ENCODE results near the gene OSBPL9.
"Not testable (repeated sequence)": the region's sequence is repeated elsewhere in the genome, so short reads cannot be mapped to it uniquely, and the experiment has no call there.

Gene OSBPL9

DNA sequence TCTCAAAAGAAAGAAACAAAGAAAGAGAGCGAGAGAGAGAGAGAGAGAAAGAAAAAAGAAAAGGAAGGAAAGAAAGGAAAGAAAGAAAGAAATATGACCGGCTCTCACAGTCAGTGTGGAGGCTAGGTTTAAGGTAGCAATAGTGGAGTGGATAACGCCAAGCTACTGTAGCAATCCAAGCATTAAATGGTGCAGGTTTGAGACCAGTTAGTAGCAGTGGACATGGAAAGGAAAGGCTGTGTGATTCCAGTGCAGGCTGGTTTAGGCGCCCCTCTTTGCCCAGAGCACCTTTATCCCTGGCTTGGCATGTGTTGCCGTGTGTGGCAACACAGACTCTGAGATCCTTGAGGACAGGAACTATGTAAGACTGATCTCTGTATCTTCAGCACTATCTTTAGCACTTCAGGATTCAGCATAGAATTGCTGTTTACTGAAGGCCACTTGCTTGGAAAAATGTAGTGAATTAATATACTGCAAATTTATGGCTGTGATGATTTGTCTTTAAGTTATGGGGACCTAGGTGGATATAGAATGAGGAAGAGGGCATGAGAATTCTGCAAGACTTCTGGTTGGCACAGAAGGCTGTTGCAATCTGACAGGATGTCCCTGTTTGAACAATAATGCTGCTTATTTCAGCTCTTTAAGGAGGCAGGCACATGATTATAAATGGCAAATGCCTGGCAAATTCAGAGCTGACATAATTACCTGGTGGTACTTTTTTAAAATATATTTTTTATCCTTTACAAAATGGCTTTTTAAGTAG, 10.8 kb upstream of the OSBPL9 start:
- DNase-seq (ENCODE audit: insufficient read length, low spot score) (no peak), FAIRE-seq (no peak)
- no peak for TF ChIP-seq POU2F2 (IDR thresholded peaks at IDR 0.05; ENCODE audit: low read depth, low read length)
- TF ChIP-seq PAX5 (IDR thresholded peaks at IDR 0.05; ENCODE audit: insufficient read depth, low read length, severe bottlenecking): no peak
- no peak for TF ChIP-seq POLR2A (IDR thresholded peaks at IDR 0.05; ENCODE audit: low read depth, low read length)
- no peak for TF ChIP-seq POLR2AphosphoS5 (IDR thresholded peaks at IDR 0.05; ENCODE audit: low read depth, low read length)
- TF ChIP-seq TAF1 (IDR thresholded peaks at IDR 0.05; ENCODE audit: low read depth, low read length): no peak
- TF ChIP-seq SPI1 (IDR thresholded peaks at IDR 0.05; ENCODE audit: low read depth, low read length): no peak

DNA sequence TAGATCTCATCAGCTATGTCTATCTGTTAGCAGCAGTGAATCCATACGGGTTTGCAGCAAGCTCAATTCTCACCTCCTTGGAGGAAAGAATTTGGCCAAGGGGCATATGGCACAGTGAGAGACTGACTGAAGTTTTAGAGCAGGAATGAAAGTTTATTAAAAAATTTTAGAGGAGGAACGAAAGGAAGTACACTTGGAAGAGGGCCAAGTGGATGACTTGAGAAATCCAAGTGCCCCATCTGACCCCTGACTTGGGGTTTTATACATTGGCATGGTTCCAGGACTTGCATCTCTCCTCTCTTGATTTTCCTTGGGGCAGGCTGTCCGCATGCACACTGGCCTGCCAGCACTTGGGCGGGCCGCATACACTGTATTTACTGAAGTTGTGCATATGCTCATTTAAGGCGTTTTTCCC, 9.2 kb upstream of the OSBPL9 start:
- no peak for TF ChIP-seq POLR2A (IDR thresholded peaks at IDR 0.05; ENCODE audit: low read depth, low read length)
- no peak for TF ChIP-seq TAF1 (IDR thresholded peaks at IDR 0.05; ENCODE audit: low read depth, low read length)
- TF ChIP-seq POU2F2 (IDR thresholded peaks at IDR 0.05; ENCODE audit: low read depth, low read length): no peak
- TF ChIP-seq PAX5 (IDR thresholded peaks at IDR 0.05; ENCODE audit: insufficient read depth, low read length, severe bottlenecking): no peak
- TF ChIP-seq POLR2AphosphoS5 (IDR thresholded peaks at IDR 0.05; ENCODE audit: low read depth, low read length): no peak
- TF ChIP-seq SPI1 (IDR thresholded peaks at IDR 0.05; ENCODE audit: low read depth, low read length): no peak
- DNase-seq (ENCODE audit: insufficient read length, low spot score): no peak
- no peak for FAIRE-seq

DNA sequence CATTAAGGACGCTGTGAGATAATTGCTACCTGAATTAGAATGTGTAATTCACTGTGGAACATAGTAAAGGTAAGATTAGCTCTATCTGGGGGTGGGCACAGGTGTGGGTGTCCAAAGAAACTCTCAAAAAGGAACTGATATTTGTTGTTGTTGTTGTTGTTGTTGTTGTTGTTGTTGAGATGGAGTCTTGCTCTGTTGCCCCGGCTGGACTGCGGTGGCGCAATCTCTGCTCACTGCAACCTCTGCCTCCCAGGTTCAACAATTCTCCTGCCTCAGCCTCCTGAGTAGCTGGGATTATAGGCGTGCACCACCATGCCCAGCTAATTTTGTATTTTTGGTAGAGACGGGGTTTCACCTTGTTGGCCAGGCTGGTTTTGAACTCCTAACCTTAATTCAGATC, 6.8 kb upstream of the OSBPL9 start:
- FAIRE-seq; DNase-seq (ENCODE audit: insufficient read length, low spot score): not testable (repeated sequence)

DNA sequence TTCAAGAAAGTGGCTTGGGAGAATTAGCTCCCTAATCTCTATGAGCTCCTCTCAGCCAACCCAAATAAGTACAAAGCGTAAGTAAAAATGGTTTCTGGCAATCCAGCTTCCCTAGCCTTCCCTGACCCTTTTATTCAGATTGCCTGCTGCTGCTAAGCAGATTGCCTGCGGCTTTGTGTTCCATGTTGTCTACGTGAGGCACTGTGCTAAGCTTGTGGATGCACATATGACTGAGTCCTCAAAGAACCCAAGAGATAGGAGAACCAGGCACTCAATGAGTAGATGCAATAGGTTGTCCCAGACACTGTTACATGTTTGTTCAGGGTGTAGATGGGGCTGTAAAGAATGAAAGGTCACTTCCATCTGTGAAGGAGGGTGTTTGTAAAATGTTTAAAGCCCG, 6.3 kb upstream of the OSBPL9 start:
- TF ChIP-seq SPI1 (IDR thresholded peaks at IDR 0.05; ENCODE audit: low read depth, low read length) (no peak), TAF1 (IDR thresholded peaks at IDR 0.05; ENCODE audit: low read depth, low read length) (no peak), POLR2AphosphoS5 (IDR thresholded peaks at IDR 0.05; ENCODE audit: low read depth, low read length) (no peak), PAX5 (IDR thresholded peaks at IDR 0.05; ENCODE audit: insufficient read depth, low read length, severe bottlenecking) (no peak), POLR2A (IDR thresholded peaks at IDR 0.05; ENCODE audit: low read depth, low read length) (no peak), POU2F2 (IDR thresholded peaks at IDR 0.05; ENCODE audit: low read depth, low read length) (no peak)
- FAIRE-seq (peak; percentile 9), DNase-seq (ENCODE audit: insufficient read length, low spot score) (no peak)

DNA sequence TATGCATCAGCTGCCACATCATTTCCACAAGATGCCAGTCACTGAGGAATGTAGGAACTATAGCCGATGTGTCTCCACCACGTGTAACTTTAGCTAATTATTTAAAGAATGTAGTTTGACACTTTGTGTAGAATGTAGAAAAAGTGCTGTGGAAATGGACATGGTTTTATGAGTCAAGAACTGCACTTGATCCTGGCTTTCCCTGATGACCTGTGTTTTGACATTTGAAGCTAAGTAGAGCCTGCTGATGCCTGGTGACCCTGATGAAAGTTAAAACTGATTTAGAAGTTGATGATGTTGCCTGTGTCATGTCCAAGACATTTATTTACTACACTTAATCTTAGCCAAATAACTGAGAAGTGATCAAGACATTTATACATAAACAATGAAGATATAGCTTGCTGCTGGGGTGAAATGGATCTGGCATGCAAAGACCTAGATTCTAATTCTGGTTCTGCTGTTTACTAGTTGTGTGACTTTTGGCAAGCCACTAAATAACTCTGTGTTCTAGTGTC, 4.4 kb upstream of the OSBPL9 start:
- DNase-seq (ENCODE audit: insufficient read length, low spot score): no peak
- no peak for TF ChIP-seq POLR2AphosphoS5 (IDR thresholded peaks at IDR 0.05; ENCODE audit: low read depth, low read length)
- TF ChIP-seq SPI1 (IDR thresholded peaks at IDR 0.05; ENCODE audit: low read depth, low read length): no peak
- TF ChIP-seq TAF1 (IDR thresholded peaks at IDR 0.05; ENCODE audit: low read depth, low read length): no peak
- TF ChIP-seq POU2F2 (IDR thresholded peaks at IDR 0.05; ENCODE audit: low read depth, low read length): no peak
- TF ChIP-seq PAX5 (IDR thresholded peaks at IDR 0.05; ENCODE audit: insufficient read depth, low read length, severe bottlenecking): no peak
- TF ChIP-seq POLR2A (IDR thresholded peaks at IDR 0.05; ENCODE audit: low read depth, low read length): no peak
- FAIRE-seq: no peak

DNA sequence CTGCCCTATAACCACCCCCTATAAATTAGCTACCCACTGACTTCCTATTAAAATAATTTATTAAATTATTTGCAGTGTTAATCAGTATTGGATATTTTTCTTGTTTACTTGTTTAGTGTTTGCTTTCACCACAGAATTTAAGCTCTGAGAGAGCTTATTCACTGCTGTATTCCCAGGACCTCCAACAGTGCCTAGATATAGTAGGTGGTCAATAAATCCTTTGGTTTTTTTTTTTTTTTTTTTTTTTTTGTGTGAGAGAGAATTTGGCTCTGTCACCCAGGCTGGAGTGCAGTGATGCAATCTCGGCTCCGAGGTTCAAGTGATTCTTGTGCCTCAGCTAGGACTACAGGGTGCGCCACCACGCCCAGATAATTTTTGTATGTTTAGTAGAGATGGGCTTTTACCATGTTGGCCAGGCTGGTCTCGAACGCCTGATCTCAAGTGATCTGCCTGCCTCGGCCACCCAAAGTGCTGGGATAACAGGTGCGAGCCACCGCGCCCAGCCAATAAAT, 1.1 kb upstream of the OSBPL9 start:
- FAIRE-seq (no peak), DNase-seq (ENCODE audit: insufficient read length, low spot score) (no peak)

DNA sequence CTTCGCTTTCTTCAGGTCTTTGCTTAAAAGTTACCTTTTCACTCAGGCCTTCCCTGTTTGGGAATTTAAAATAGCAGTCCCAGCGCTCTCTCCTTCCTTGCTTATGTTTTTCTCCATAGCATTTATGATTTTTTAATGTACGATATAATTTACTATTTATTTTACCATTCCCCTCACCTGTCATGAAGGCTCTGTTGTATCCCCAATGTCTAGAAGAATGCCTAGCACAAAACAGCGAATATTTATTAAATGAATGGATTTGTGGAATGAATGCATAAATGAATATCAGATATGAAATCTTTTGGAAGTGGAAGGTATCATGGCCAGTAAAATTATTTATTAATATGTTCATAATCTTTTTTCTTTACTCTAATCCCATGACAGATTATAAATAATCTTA, 402 bp upstream of the OSBPL9 start:
- DNase-seq (ENCODE audit: insufficient read length, low spot score): no peak
- TF ChIP-seq POLR2A (IDR thresholded peaks at IDR 0.05; ENCODE audit: low read depth, low read length): no peak
- TF ChIP-seq PAX5 (IDR thresholded peaks at IDR 0.05; ENCODE audit: insufficient read depth, low read length, severe bottlenecking): no peak
- no peak for TF ChIP-seq SPI1 (IDR thresholded peaks at IDR 0.05; ENCODE audit: low read depth, low read length)
- TF ChIP-seq TAF1 (IDR thresholded peaks at IDR 0.05; ENCODE audit: low read depth, low read length): no peak
- TF ChIP-seq POLR2AphosphoS5 (IDR thresholded peaks at IDR 0.05; ENCODE audit: low read depth, low read length): no peak
- no peak for TF ChIP-seq POU2F2 (IDR thresholded peaks at IDR 0.05; ENCODE audit: low read depth, low read length)
- FAIRE-seq: no peak

More for the DNA sequence above, 1.1 kb upstream of the OSBPL9 start:
- TF ChIP-seq POU2F2 (IDR thresholded peaks at IDR 0.05; ENCODE audit: low read depth, low read length) (no peak), PAX5 (IDR thresholded peaks at IDR 0.05; ENCODE audit: insufficient read depth, low read length, severe bottlenecking) (no peak), TAF1 (IDR thresholded peaks at IDR 0.05; ENCODE audit: low read depth, low read length) (no peak), SPI1 (IDR thresholded peaks at IDR 0.05; ENCODE audit: low read depth, low read length) (no peak)

DNA sequence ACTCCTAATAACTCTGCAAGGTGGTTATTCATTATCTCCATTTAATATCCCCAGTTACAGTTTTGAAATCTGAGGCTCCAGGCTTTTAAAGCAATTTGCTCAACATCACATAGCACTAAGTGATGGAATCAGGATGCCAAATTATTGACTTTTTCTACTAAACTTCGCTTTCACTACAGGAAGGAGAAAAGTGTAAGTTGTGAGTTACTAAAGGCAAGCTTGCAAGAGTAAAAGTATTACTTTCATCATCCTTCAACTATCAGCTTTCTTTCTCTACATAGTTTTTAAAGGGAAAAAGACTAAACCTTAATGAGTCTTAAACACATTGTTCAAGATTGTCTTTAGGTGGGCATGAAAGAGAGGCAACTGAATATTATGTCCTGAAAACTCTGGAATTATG, 1.8 kb downstream of the OSBPL9 start:
- DNase-seq (ENCODE audit: insufficient read length, low spot score) (no peak), FAIRE-seq (no peak)
- TF ChIP-seq TAF1 (IDR thresholded peaks at IDR 0.05; ENCODE audit: low read depth, low read length) (no peak), SPI1 (IDR thresholded peaks at IDR 0.05; ENCODE audit: low read depth, low read length) (no peak), PAX5 (IDR thresholded peaks at IDR 0.05; ENCODE audit: insufficient read depth, low read length, severe bottlenecking) (no peak), POLR2AphosphoS5 (IDR thresholded peaks at IDR 0.05; ENCODE audit: low read depth, low read length) (no peak), POU2F2 (IDR thresholded peaks at IDR 0.05; ENCODE audit: low read depth, low read length) (no peak), POLR2A (IDR thresholded peaks at IDR 0.05; ENCODE audit: low read depth, low read length) (no peak)

DNA sequence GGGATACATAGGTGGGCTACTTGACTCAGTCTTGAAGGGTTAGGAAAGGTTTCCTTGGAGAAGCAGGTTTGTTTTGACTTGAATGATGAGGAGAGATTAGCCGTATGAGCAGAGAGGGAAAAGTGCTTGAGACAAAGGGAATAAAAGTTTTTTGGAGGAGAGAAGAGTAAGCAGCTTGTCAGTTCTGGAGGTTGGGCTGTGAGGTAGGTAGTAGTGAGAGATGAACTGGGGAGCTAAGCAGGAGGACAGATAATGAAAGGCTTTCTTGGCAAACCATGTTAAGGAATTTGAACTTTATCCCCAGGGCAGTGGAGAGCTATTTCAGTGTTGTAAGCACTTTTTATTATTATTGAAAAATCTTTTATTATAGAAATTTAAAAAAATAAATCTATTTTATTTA, 3.6 kb downstream of the OSBPL9 start:
- DNase-seq (ENCODE audit: insufficient read length, low spot score) (no peak), FAIRE-seq (no peak)
- no peak for TF ChIP-seq PAX5 (IDR thresholded peaks at IDR 0.05; ENCODE audit: insufficient read depth, low read length, severe bottlenecking)
- no peak for TF ChIP-seq SPI1 (IDR thresholded peaks at IDR 0.05; ENCODE audit: low read depth, low read length)
- no peak for TF ChIP-seq TAF1 (IDR thresholded peaks at IDR 0.05; ENCODE audit: low read depth, low read length)
- no peak for TF ChIP-seq POU2F2 (IDR thresholded peaks at IDR 0.05; ENCODE audit: low read depth, low read length)
- TF ChIP-seq POLR2A (IDR thresholded peaks at IDR 0.05; ENCODE audit: low read depth, low read length): no peak
- TF ChIP-seq POLR2AphosphoS5 (IDR thresholded peaks at IDR 0.05; ENCODE audit: low read depth, low read length): no peak

DNA sequence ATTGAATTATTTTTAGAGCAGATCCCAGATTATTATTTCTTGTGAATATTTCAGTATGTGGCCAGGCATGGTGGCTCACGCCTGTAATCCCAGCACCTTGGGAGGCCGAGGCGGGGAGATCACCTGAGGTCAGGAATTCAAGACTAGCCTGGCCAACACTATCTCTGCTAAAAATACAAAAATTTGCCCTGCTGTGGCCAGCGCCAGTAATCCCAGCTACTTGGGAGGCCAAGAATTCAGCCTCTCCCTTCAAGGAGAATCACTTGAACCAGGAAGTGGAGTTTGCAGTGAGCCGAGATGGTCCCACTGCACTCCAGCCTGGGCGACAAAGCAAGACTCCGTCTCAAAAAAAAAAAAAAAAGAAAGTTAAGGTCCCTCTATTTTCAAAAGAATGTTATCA, 4.3 kb downstream of the OSBPL9 start:
- DNase-seq (ENCODE audit: insufficient read length, low spot score): no peak
- TF ChIP-seq TAF1 (IDR thresholded peaks at IDR 0.05; ENCODE audit: low read depth, low read length) (no peak), POLR2A (IDR thresholded peaks at IDR 0.05; ENCODE audit: low read depth, low read length) (no peak), PAX5 (IDR thresholded peaks at IDR 0.05; ENCODE audit: insufficient read depth, low read length, severe bottlenecking) (no peak), SPI1 (IDR thresholded peaks at IDR 0.05; ENCODE audit: low read depth, low read length) (no peak), POU2F2 (IDR thresholded peaks at IDR 0.05; ENCODE audit: low read depth, low read length) (no peak), POLR2AphosphoS5 (IDR thresholded peaks at IDR 0.05; ENCODE audit: low read depth, low read length) (no peak)
- no peak for FAIRE-seq
